Activated CD4-positive, alpha-beta T cell treated with anti-CD3 and anti-CD28 coated beads, Interleukin-10, Interleukin-2, amounts not matched to agents 100 ng/mL and 50 ng/mL, durations not matched to agents 16 hours and 8 hours (primary cell): Measurements from ENCODE around the gene FAM50B.

Experiments used
- DNase-seq: peaks from one replicate; pipeline ENCODE4 v3.0.0-alpha.2; 2020

Gene FAM50B

DNA sequence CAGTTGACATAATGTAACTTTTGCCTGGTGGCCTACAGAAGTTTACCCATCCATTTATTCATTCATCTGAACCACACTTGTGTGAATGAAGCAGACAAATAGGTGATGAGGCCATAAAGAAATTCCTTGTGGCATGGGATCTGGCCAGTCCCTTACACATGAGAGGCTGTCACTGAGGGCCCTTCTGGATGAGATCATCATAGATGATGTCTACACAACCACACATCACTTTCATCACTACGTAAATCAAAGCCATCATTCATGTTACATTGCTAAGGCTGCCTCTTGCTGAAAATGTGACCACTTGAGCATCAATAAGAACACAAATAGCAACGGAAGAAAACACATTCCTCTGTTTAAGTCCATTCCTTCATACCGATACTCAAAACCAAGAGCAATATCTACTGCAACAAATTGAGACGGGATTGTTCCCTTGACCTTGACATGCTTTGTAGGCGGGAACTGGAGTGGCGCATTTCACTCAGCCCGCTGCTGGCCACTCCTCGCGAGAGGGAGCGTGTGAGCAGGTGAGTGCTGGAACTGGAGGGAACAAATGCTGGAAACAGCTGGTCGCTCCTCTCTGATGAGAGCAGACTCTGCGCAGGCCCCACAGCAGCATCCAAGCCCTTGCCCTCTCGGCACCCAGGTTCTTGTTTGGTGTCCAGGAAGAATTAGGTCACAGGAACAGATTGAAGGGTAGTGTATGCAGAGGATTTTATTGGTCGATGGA, 49.3 kb downstream of the FAM50B start:
- no peak for DNase-seq

GRCh38 chr6:3899061-3899460, 49.9 kb downstream of the FAM50B start:
- no peak for DNase-seq

DNA sequence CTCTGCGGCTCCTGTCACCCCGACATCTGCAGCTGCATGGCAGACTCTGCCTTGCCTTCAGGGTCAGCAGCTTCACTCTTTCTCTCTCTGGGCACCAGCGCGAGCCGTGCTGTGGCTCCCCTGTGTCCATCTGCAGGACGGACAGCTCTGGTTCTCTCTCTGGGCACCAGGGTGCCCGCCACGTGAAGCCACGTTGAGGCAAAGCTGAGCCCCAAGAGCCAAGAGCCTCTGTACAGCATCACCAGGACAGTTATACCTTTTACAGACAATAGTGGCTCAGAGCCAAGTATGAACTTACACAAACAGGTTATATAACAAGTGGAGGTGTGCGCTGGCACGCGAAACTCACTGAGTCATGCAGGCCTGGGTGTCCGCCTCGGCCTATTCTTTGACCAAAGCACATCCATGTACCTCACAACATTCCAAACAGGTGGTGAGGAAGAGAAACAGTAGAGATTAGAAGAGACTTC, 50.8 kb downstream of the FAM50B start:
- no peak for DNase-seq
